22Rv1 (cell line): ENCODE measurements around the gene ARHGAP27.

ENCODE experiments used
- H3K27ac ChIP-seq: fragments of 450-650 bp; 2 replicates; pipeline ENCODE4 v1.5.1; 2017
- CTCF ChIP-seq: fragments of 450-650 bp; IDR thresholded peaks from 2 replicates; pipeline ENCODE4 v1.5.1; 2017; ENCODE audit warnings: mild to moderate bottlenecking
- ZFX ChIP-seq: fragments of 450-650 bp; IDR thresholded peaks from 2 replicates; pipeline ENCODE4 v1.6.1; 2017; ENCODE audit warnings: antibody characterized with exemption, borderline replicate concordance

Gene ARHGAP27

GRCh38 chr17:45363498-45363897 is 69.2 kb downstream of the ARHGAP27 start:
- TF ChIP-seq ZFX (no peak), CTCF (no peak)

GRCh38 chr17:45361976-45362375 is 70.7 kb downstream of the ARHGAP27 start:
- H3K27ac ChIP-seq = no peak overlapping the region
- TF ChIP-seq CTCF = no peak
- no peak for TF ChIP-seq ZFX

More at GRCh38 chr17:45363498-45363897, 69.2 kb downstream of the ARHGAP27 start:
- H3K27ac ChIP-seq = no peak overlapping the region

- TF ChIP-seq CTCF (no peak), ZFX (no peak)
- H3K27ac ChIP-seq = no peak overlapping the region
These were observed 71.2 kb downstream of the ARHGAP27 start for GRCh38 chr17:45361451-45361850.

GRCh38 chr17:45357364-45357997 is 75.2 kb downstream of the ARHGAP27 start:
- no peak for TF ChIP-seq ZFX
- no peak for TF ChIP-seq CTCF
- no peak overlapping the region for H3K27ac ChIP-seq

GRCh38 chr17:45355087-45355486 is 77.6 kb downstream of the ARHGAP27 start:
- TF ChIP-seq ZFX = no peak
- no peak for TF ChIP-seq CTCF
- H3K27ac ChIP-seq = no peak overlapping the region

- H3K27ac ChIP-seq = no peak overlapping the region
These were observed 79.6 kb downstream of the ARHGAP27 start for GRCh38 chr17:45353043-45353442.

GRCh38 chr17:45351831-45352230 is 80.8 kb downstream of the ARHGAP27 start:
- TF ChIP-seq ZFX (no peak), CTCF (no peak)
- H3K27ac ChIP-seq = no peak overlapping the region

More at GRCh38 chr17:45353043-45353442, 79.6 kb downstream of the ARHGAP27 start:
- TF ChIP-seq CTCF (no peak), ZFX (no peak)
